GM19372 (cell line): ENCODE measurements around the gene GEMIN2.
"Not testable (repeated sequence)": the region's sequence is repeated elsewhere in the genome, so short reads cannot be mapped to it uniquely, and the experiment has no call there.

Experiments used
- ATAC-seq: cut with Tn5 transposase; IDR thresholded peaks from one replicate; pipeline ENCODE4 v1.9.1; 2021; ENCODE audit warnings: mild to moderate bottlenecking, low read depth, moderate library complexity; ENCODE audit not compliant: unreplicated experiment

Gene GEMIN2

GRCh38 chr14:39175445-39176262 lies 61.5 kb downstream of the GEMIN2 start:
- ATAC-seq, result peak; percentile 4

DNA sequence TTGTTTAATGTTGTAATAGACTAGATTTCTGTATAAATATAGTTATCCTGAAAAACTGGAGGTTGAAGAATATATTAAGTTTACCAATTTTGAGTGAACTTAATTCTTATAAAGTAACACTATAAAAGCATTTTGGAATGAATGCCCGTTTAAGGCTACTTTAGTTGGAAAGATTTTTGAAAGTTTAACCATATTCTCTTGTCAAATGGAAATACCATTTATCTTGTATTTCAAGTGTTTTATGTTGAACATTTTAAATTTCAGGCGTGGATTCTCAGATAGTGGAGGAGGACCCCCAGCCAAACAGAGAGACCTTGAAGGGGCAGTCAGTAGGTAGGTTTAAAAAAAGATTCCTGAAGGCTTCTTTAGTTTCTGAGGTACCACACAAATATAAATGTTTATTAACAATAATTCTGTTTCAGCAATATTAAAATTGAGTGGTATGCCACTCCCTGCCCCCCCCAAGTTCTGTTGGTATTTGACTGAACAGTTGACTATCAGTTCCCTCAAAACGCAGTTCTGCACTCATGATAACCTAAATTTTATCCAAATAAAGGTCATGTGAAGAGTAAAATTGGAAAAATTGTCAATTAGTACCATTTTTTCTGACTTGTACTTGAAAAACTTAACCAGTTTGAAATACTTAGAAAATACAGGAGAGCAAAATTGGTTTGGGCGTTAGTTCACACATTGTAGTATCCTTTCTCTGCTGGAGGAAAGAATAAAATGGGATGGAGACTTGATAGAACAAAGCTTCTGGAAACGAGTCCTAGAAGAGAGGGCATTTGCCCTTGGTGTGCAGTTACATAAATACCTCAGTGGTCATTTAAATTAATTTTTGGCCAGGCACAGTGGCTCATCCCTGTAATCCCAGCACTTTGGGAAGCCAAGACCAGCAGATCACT lies 62.4 kb downstream of the GEMIN2 start:
- no peak for ATAC-seq

GRCh38 chr14:39177168-39177545 lies 63.0 kb downstream of the GEMIN2 start:
- no peak for ATAC-seq

- ATAC-seq, result no peak
Observed at GRCh38 chr14:39179042-39179441, 64.9 kb downstream of the GEMIN2 start.

DNA sequence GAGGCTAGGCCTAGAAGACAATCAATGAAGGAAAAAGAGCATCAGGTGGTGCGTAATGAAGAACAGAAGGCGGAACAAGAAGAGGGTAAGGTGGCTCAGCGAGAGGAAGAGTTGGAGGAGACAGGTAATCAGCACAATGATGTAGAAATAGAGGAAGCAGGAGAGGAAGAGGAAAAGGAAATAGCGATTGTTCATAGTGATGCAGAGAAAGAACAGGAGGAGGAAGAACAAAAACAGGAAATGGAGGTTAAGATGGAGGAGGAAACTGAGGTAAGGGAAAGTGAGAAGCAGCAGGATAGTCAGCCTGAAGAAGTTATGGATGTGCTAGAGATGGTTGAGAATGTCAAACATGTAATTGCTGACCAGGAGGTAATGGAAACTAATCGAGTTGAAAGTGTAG lies 66.4 kb downstream of the GEMIN2 start:
- ATAC-seq, result no peak

DNA sequence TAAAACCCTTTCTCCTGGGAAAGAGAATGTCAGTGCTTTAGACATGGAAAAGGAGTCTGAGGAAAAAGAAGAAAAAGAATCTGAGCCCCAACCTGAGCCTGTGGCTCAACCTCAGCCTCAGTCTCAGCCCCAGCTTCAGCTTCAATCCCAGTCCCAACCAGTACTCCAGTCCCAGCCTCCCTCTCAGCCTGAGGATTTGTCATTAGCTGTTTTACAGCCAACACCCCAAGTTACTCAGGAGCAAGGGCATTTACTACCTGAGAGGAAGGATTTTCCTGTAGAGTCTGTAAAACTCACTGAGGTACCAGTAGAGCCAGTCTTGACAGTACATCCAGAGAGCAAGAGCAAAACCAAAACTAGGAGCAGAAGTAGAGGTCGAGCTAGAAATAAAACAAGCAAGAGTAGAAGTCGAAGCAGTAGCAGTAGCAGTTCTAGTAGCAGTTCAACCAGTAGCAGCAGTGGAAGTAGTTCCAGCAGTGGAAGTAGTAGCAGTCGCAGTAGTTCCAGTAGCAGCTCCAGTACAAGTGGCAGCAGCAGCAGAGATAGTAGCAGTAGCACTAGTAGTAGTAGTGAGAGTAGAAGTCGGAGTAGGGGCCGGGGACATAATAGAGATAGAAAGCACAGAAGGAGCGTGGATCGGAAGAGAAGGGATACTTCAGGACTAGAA lies 67.0 kb downstream of the GEMIN2 start:
- no peak for ATAC-seq

DNA sequence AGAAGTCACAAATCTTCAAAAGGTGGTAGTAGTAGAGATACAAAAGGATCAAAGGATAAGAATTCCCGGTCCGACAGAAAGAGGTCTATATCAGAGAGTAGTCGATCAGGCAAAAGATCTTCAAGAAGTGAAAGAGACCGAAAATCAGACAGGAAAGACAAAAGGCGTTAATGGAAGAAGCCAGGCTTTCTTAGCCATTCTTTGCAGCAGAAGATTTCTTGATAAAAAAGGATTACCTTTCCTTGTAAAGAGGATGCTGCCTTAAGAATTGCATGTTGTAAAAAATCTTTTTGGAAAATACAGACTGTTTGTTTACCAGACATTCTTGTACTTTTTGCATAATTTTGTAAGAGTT lies 67.5 kb downstream of the GEMIN2 start:
- ATAC-seq, result no peak

GRCh38 chr14:39182770-39183684 lies 68.9 kb downstream of the GEMIN2 start:
- ATAC-seq, result no peak

GRCh38 chr14:39183685-39184003 lies 69.5 kb downstream of the GEMIN2 start:
- ATAC-seq, result not testable (repeated sequence)

- no peak for ATAC-seq
Observed at GRCh38 chr14:39184628-39185255, 70.6 kb downstream of the GEMIN2 start.

DNA sequence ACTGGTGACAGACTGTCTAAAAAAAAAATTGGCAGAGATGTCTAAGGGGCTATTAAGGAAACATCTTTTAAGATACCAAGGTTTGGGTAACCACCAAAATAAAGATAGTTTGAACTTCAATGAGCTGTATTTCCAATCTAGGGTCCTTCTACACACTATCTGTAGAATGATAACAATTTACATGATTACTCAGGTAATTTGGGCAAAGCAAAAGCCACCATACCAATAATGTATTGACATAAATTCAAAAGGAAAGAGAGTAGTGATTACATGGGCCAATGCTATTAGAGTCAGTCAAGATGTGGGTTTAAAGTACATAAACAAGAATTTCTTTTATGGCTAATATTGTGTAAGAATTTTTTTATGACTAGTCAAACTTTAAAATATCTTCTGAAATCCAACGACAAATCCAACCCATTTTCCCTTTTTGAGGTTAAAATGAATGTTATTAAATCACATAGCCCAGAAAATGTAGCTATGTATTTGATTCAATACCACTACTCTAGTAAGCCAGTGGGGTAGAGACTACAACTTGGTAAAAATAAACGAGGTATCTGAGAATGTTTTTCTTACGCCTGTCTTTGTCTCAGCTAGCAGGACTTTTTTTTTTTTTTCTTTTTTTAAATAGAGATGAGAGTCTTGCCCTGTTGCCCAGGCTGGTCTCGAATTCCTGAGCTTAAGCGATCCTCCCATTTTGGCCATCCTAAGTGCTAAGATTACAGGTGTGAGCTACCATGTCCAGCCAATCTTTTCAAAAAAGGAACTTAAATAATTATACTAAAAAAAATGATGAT lies 71.3 kb downstream of the GEMIN2 start:
- ATAC-seq, result no peak
